Activated CD4-positive, alpha-beta T cell treated with anti-CD3 and anti-CD28 coated beads, Interleukin-2, amount 50 U/mL, for 16 hours (primary cell): ENCODE results near the gene MTMR3.
"Not testable (repeated sequence)": the region's sequence is repeated elsewhere in the genome, so short reads cannot be mapped to it uniquely, and the experiment has no call there.

ENCODE experiments used
- DNase-seq: peaks from one replicate; pipeline ENCODE4 v3.0.0-alpha.2; 2020

MTMR3 gene

GRCh38 chr22:30031328-30031727, 148.4 kb downstream of the MTMR3 start:
- DNase-seq = no peak

GRCh38 chr22:30031764-30032455, 148.9 kb downstream of the MTMR3 start:
- no peak for DNase-seq

GRCh38 chr22:30033137-30033536, 150.2 kb downstream of the MTMR3 start:
- no peak for DNase-seq

GRCh38 chr22:30033901-30034300, 150.9 kb downstream of the MTMR3 start:
- no peak for DNase-seq

GRCh38 chr22:30036656-30037055, 153.7 kb downstream of the MTMR3 start:
- DNase-seq = no peak

- DNase-seq = no peak
Observed at GRCh38 chr22:30038219-30038618, 155.2 kb downstream of the MTMR3 start.

GRCh38 chr22:30040499-30041260, 157.7 kb downstream of the MTMR3 start:
- no peak for DNase-seq

GRCh38 chr22:30041475-30041874, 158.5 kb downstream of the MTMR3 start:
- DNase-seq = no peak

- no peak for DNase-seq
Observed at GRCh38 chr22:30041881-30042280, 158.9 kb downstream of the MTMR3 start.

GRCh38 chr22:30043161-30043560, 160.2 kb downstream of the MTMR3 start:
- no peak for DNase-seq

GRCh38 chr22:30044369-30044768, 161.4 kb downstream of the MTMR3 start:
- DNase-seq = no peak

GRCh38 chr22:30044881-30045493, 162.0 kb downstream of the MTMR3 start:
- DNase-seq = no peak

- no peak for DNase-seq
Observed at GRCh38 chr22:30045494-30045887, 162.5 kb downstream of the MTMR3 start.

GRCh38 chr22:30045901-30046715, 163.1 kb downstream of the MTMR3 start:
- no peak for DNase-seq

GRCh38 chr22:30046716-30047363, 163.9 kb downstream of the MTMR3 start:
- no peak for DNase-seq

GRCh38 chr22:30047364-30047738, 164.4 kb downstream of the MTMR3 start:
- DNase-seq = peak; percentile 18

- no peak for DNase-seq
Observed at GRCh38 chr22:30048681-30049080, 165.7 kb downstream of the MTMR3 start.

- no peak for DNase-seq
Observed at GRCh38 chr22:30054067-30054763, 171.2 kb downstream of the MTMR3 start.

GRCh38 chr22:30054764-30055069, 171.7 kb downstream of the MTMR3 start:
- no peak for DNase-seq

- DNase-seq = no peak
Observed at GRCh38 chr22:30056015-30056414, 173.0 kb downstream of the MTMR3 start.

- no peak for DNase-seq
Observed at GRCh38 chr22:30057375-30057774, 174.4 kb downstream of the MTMR3 start.

GRCh38 chr22:30059346-30060020, 176.5 kb downstream of the MTMR3 start:
- not testable (repeated sequence) for DNase-seq
